ENCODE measurements around the gene KNTC1.

GRCh38 chr12:122516544-122517361 lies 10.3 kb upstream of the KNTC1 start:
- TF ChIP-seq CTCF (IDR thresholded peaks at IDR 0.05; ENCODE audit: insufficient read depth, low read length) (no peak), POLR2AphosphoS5 (IDR thresholded peaks at IDR 0.05; ENCODE audit: low read depth) (no peak), GABPA (IDR thresholded peaks at IDR 0.05; ENCODE audit: low read depth) (no peak)
- TF ChIP-seq, protein P1, sequence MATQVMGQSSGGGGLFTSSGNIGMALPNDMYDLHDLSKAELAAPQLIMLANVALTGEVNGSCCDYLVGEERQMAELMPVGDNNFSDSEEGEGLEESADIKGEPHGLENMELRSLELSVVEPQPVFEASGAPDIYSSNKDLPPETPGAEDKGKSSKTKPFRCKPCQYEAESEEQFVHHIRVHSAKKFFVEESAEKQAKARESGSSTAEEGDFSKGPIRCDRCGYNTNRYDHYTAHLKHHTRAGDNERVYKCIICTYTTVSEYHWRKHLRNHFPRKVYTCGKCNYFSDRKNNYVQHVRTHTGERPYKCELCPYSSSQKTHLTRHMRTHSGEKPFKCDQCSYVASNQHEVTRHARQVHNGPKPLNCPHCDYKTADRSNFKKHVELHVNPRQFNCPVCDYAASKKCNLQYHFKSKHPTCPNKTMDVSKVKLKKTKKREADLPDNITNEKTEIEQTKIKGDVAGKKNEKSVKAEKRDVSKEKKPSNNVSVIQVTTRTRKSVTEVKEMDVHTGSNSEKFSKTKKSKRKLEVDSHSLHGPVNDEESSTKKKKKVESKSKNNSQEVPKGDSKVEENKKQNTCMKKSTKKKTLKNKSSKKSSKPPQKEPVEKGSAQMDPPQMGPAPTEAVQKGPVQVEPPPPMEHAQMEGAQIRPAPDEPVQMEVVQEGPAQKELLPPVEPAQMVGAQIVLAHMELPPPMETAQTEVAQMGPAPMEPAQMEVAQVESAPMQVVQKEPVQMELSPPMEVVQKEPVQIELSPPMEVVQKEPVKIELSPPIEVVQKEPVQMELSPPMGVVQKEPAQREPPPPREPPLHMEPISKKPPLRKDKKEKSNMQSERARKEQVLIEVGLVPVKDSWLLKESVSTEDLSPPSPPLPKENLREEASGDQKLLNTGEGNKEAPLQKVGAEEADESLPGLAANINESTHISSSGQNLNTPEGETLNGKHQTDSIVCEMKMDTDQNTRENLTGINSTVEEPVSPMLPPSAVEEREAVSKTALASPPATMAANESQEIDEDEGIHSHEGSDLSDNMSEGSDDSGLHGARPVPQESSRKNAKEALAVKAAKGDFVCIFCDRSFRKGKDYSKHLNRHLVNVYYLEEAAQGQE (IDR thresholded peaks at IDR 0.05; ENCODE audit: insufficient replicate concordance, low read depth), result no peak

Measured in HL-60 (cell line).